Ishikawa (cell line): ENCODE measurements around the gene SLC24A3.

ENCODE experiments used
- CREB1 ChIP-seq: IDR thresholded peaks from 2 replicates; pipeline ENCODE4 v1.6.1; 2012; ENCODE audit warnings: low read depth
- EP300 ChIP-seq: IDR thresholded peaks from 2 replicates; pipeline ENCODE4 v1.6.1; 2012; ENCODE audit warnings: borderline replicate concordance
- FOXM1 ChIP-seq: IDR thresholded peaks from 2 replicates; pipeline ENCODE4 v1.6.1; 2012; ENCODE audit warnings: low read depth, borderline replicate concordance
- NFIC ChIP-seq: IDR thresholded peaks from 2 replicates; pipeline ENCODE4 v1.6.1; 2012
- RAD21 ChIP-seq: IDR thresholded peaks from 2 replicates; pipeline ENCODE4 v1.6.1; 2012; ENCODE audit warnings: low read depth
- TEAD4 ChIP-seq: IDR thresholded peaks from 2 replicates; pipeline ENCODE4 v1.6.1; 2012
- YY1 ChIP-seq: IDR thresholded peaks from 2 replicates; pipeline ENCODE4 v1.6.1; 2012; ENCODE audit warnings: low read depth
- TF ChIP-seq, protein P1 (sequence below): IDR thresholded peaks from 2 replicates; pipeline ENCODE4 v1.6.1; 2012; ENCODE audit warnings: low read depth, mild to moderate bottlenecking
- TF ChIP-seq, protein P2 (sequence below): IDR thresholded peaks from 2 replicates; pipeline ENCODE4 v1.6.1; 2012

DNA sequence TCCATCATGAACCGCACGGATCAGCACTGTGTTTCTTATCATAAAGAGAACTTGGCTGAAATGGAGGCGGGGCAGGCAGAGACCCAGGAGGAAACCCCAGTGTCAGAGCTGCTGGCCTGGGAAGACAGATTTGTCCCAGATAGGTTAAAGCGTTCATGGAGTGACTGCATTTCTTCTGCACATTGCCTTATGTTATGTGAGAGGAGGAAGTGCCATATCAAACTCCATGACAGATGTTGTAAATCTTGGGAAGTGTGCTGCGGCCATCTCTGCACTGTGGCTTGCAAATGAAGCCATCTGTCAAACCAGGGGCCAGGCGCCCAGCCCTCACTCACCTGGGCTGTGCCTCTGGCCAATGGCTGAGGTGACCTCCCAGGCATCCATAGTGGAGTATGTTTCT lies 163.0 kb downstream of the SLC24A3 start:
- TF ChIP-seq CREB1 (no peak), FOXM1 (no peak), RAD21 (no peak), EP300 (no peak), YY1 (no peak), TEAD4 (no peak), NFIC (no peak)
- TF ChIP-seq, protein P1, sequence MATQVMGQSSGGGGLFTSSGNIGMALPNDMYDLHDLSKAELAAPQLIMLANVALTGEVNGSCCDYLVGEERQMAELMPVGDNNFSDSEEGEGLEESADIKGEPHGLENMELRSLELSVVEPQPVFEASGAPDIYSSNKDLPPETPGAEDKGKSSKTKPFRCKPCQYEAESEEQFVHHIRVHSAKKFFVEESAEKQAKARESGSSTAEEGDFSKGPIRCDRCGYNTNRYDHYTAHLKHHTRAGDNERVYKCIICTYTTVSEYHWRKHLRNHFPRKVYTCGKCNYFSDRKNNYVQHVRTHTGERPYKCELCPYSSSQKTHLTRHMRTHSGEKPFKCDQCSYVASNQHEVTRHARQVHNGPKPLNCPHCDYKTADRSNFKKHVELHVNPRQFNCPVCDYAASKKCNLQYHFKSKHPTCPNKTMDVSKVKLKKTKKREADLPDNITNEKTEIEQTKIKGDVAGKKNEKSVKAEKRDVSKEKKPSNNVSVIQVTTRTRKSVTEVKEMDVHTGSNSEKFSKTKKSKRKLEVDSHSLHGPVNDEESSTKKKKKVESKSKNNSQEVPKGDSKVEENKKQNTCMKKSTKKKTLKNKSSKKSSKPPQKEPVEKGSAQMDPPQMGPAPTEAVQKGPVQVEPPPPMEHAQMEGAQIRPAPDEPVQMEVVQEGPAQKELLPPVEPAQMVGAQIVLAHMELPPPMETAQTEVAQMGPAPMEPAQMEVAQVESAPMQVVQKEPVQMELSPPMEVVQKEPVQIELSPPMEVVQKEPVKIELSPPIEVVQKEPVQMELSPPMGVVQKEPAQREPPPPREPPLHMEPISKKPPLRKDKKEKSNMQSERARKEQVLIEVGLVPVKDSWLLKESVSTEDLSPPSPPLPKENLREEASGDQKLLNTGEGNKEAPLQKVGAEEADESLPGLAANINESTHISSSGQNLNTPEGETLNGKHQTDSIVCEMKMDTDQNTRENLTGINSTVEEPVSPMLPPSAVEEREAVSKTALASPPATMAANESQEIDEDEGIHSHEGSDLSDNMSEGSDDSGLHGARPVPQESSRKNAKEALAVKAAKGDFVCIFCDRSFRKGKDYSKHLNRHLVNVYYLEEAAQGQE: no peak
- TF ChIP-seq, protein P2, sequence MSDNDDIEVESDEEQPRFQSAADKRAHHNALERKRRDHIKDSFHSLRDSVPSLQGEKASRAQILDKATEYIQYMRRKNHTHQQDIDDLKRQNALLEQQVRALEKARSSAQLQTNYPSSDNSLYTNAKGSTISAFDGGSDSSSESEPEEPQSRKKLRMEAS: no peak
